HEK293 (cell line): ENCODE data around the gene FOLR1.

ENCODE experiments used
- CTCF ChIP-seq: fragments of 450-650 bp; formaldehyde crosslinking; IDR thresholded peaks from 2 replicates; pipeline ENCODE4 v1.5.1; 2016; ENCODE audit warnings: missing biosample characterization, missing genetic modification characterization
- HOXA7 ChIP-seq: sonication (generic); formaldehyde crosslinking; IDR thresholded peaks from 2 replicates; pipeline ENCODE4 v1.8.1; 2022; ENCODE audit warnings: missing genetic modification reagents, borderline replicate concordance
- PATZ1 ChIP-seq: fragments of 450-650 bp; formaldehyde crosslinking; IDR thresholded peaks from 2 replicates; pipeline ENCODE4 v1.5.1; 2016; ENCODE audit warnings: missing biosample characterization, missing genetic modification characterization
- REST ChIP-seq: fragments of 450-650 bp; formaldehyde crosslinking; IDR thresholded peaks from 2 replicates; pipeline ENCODE4 v1.5.1; 2016; ENCODE audit warnings: missing biosample characterization, missing genetic modification characterization
- SP3 ChIP-seq: fragments of 450-650 bp; formaldehyde crosslinking; IDR thresholded peaks from 2 replicates; pipeline ENCODE4 v1.5.1; 2016; ENCODE audit warnings: missing biosample characterization, missing genetic modification characterization
- ZNF184 ChIP-seq: fragments of 450-650 bp; IDR thresholded peaks from 2 replicates; pipeline ENCODE4 v1.5.1; 2018; ENCODE audit warnings: missing biosample characterization, mild to moderate bottlenecking, missing genetic modification characterization
- ZNF26 ChIP-seq: fragments of 450-650 bp; formaldehyde crosslinking; IDR thresholded peaks from 2 replicates; pipeline ENCODE4 v1.5.1; 2016; ENCODE audit warnings: missing biosample characterization, missing genetic modification characterization
- ZNF510 ChIP-seq: fragments of 450-650 bp; formaldehyde crosslinking; IDR thresholded peaks from 2 replicates; pipeline ENCODE4 v1.5.1; 2018; ENCODE audit warnings: mild to moderate bottlenecking, missing genetic modification characterization, missing biosample characterization; ENCODE audit not compliant: insufficient replicate concordance
- ZNF549 ChIP-seq: fragments of 450-650 bp; IDR thresholded peaks from 2 replicates; pipeline ENCODE4 v1.5.1; 2018; ENCODE audit warnings: missing biosample characterization, missing genetic modification characterization, mild to moderate bottlenecking, inconsistent platforms, moderate library complexity
- ZNF670 ChIP-seq: fragments of 450-650 bp; formaldehyde crosslinking; IDR thresholded peaks from 2 replicates; pipeline ENCODE4 v1.5.1; 2016; ENCODE audit warnings: missing biosample characterization, missing genetic modification characterization, low read depth
- ZNF677 ChIP-seq: fragments of 450-650 bp; IDR thresholded peaks from 2 replicates; pipeline ENCODE4 v1.5.0; 2018; ENCODE audit warnings: missing biosample characterization, mild to moderate bottlenecking, missing genetic modification characterization, moderate library complexity

- TF ChIP-seq CTCF (tag by site-specific recombination) (no peak), PATZ1 (no peak), HOXA7 (CRISPR knock-in tag) (no peak), ZNF549 (tag by site-specific recombination) (no peak), SP3 (no peak), ZNF670 (no peak), ZNF26 (tag by site-specific recombination) (no peak), ZNF677 (tag by site-specific recombination) (no peak), ZNF184 (tag by site-specific recombination) (no peak), ZNF510 (tag by site-specific recombination) (no peak), REST (tag by site-specific recombination) (no peak)
Measured at GRCh38 chr11:72236774-72237111, 44.8 kb downstream of the FOLR1 start.
